Hepatic stellate cell (primary cell): Measurements from ENCODE around the gene LRATD1.

ENCODE experiments used
- DNase-seq: peaks from one replicate; pipeline ENCODE4 v3.0.0; 2011; ENCODE audit warnings: low spot score

The LRATD1 gene

GRCh38 chr2:14633461-14634181, 1.1 kb downstream of the LRATD1 start:
- DNase-seq: peak; percentile 4

GRCh38 chr2:14634182-14634488, 1.6 kb downstream of the LRATD1 start:
- peak; percentile 2 for DNase-seq

GRCh38 chr2:14634489-14635390, 2.2 kb downstream of the LRATD1 start:
- DNase-seq: peak; percentile 75

GRCh38 chr2:14635391-14635871, 2.9 kb downstream of the LRATD1 start:
- peak; percentile 38 for DNase-seq

GRCh38 chr2:14638488-14638887, 6.0 kb downstream of the LRATD1 start:
- no peak for DNase-seq

- DNase-seq: no peak
Measured at GRCh38 chr2:14641116-14641515, 8.6 kb downstream of the LRATD1 start.

- no peak for DNase-seq
Measured at GRCh38 chr2:14642499-14642898, 10.0 kb downstream of the LRATD1 start.

GRCh38 chr2:14647714-14648113, 15.2 kb downstream of the LRATD1 start:
- no peak for DNase-seq

- no peak for DNase-seq
Measured at GRCh38 chr2:14650066-14650465, 17.5 kb downstream of the LRATD1 start.

- no peak for DNase-seq
Measured at GRCh38 chr2:14654835-14655282, 22.3 kb downstream of the LRATD1 start.

GRCh38 chr2:14656146-14656545, 23.6 kb downstream of the LRATD1 start:
- no peak for DNase-seq

GRCh38 chr2:14661163-14661562, 28.6 kb downstream of the LRATD1 start:
- DNase-seq: no peak

GRCh38 chr2:14673351-14673875, 40.9 kb downstream of the LRATD1 start:
- no peak for DNase-seq

GRCh38 chr2:14675489-14675888, 43.0 kb downstream of the LRATD1 start:
- DNase-seq: no peak

GRCh38 chr2:14676371-14676770, 43.9 kb downstream of the LRATD1 start:
- DNase-seq: no peak

- no peak for DNase-seq
Measured at GRCh38 chr2:14677039-14677438, 44.5 kb downstream of the LRATD1 start.

- no peak for DNase-seq
Measured at GRCh38 chr2:14678761-14679160, 46.2 kb downstream of the LRATD1 start.

- no peak for DNase-seq
Measured at GRCh38 chr2:14681608-14682007, 49.1 kb downstream of the LRATD1 start.
